HUES6 (cell line): Measurements from ENCODE around the gene TPO.

Experiments used
- H3K27ac ChIP-seq: 2 replicates; pipeline ENCODE4 v1.7.0; 2013; ENCODE audit warnings: low read depth, mild to moderate bottlenecking, low read length, inconsistent platforms
- H3K27me3 ChIP-seq: 2 replicates; pipeline ENCODE4 v1.6.1; 2013; ENCODE audit warnings: low read length; ENCODE audit not compliant: control insufficient read depth, insufficient read depth
- H3K36me3 ChIP-seq: 2 replicates; pipeline ENCODE4 v1.6.1; 2013; ENCODE audit warnings: low read length; ENCODE audit not compliant: control insufficient read depth, insufficient read depth
- H3K4me1 ChIP-seq: 2 replicates; pipeline ENCODE4 v1.6.1; 2013; ENCODE audit warnings: low read length; ENCODE audit not compliant: control insufficient read depth, insufficient read depth
- H3K4me3 ChIP-seq: 2 replicates; pipeline ENCODE4 v1.5.1; 2013; ENCODE audit warnings: low read depth, low read length
- H3K9ac ChIP-seq: one replicate; pipeline ENCODE4 v1.6.1; 2013; ENCODE audit warnings: mild to moderate bottlenecking, low read length
- H3K9me3 ChIP-seq: 2 replicates; pipeline ENCODE4 v1.6.1; 2013; ENCODE audit warnings: low read depth, low read length; ENCODE audit not compliant: control insufficient read depth, insufficient read depth

Gene TPO

GRCh38 chr2:1448009-1448408 is 34.7 kb downstream of the TPO start:
- no peak overlapping the region for H3K27ac ChIP-seq
- no peaks in the 10 kb centered on the region for H3K9me3 ChIP-seq
- H3K4me1 ChIP-seq: no peaks in the 10 kb centered on the region
- H3K4me3 ChIP-seq: no peak overlapping the region
- H3K9ac ChIP-seq: no peak overlapping the region
- peaks cover 15% of the 10 kb centered on the region; the same call in 1 of the 2 replicates for H3K27me3 ChIP-seq
- H3K36me3 ChIP-seq: no peaks in the 10 kb centered on the region

DNA sequence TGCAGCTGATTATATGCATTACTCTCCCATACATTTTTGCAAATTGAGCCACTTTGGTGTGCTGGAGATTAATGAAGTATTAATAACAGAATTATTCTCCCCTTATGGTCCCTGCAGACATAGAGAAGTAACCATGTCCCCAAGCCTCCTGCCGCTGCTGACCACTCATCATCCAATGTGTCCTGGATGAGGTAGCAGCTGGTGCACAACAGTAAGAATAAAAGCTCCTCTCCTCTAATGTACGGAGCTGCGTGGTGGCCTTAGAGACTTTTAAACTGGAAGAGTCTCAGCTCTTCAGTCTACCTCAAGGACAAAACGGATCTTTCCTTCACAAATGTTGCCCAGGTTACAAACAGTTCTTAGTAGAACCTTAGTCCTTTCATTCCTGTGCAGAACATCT is 37.7 kb downstream of the TPO start:
- Histone ChIP-seq H3K27ac (no peak overlapping the region), H3K36me3 (no peaks in the 10 kb centered on the region), H3K4me1 (no peaks in the 10 kb centered on the region), H3K4me3 (no peak overlapping the region), H3K9me3 (peaks cover 2% of the 10 kb centered on the region; the same call in 1 of the 2 replicates), H3K9ac (no peak overlapping the region), H3K27me3 (peaks cover 15% of the 10 kb centered on the region)

DNA sequence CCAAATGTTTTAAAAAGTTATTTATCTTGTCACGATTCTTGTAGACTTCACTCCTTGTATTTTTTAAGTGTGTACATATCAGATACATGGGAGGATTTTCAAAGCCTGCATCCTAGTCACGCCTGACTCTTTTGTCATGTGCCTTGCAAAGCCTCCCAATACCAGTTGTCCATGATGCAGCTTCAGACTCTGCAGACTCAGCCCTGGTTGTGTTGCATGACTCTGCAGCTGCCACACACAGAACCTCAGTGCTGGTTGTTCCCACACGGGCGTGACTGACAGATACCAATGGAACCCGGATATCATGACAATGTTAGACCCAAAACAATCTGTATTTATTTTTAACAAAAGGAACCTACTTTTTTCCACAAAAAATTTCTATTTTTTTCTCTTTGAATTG is 38.2 kb downstream of the TPO start:
- Histone ChIP-seq H3K9me3 (peaks cover 2% of the 10 kb centered on the region; the same call in 1 of the 2 replicates), H3K9ac (no peak overlapping the region), H3K4me1 (no peaks in the 10 kb centered on the region), H3K27ac (no peak overlapping the region), H3K36me3 (no peaks in the 10 kb centered on the region), H3K4me3 (no peak overlapping the region), H3K27me3 (peaks cover 15% of the 10 kb centered on the region)

- Histone ChIP-seq H3K36me3 (no peaks in the 10 kb centered on the region), H3K4me1 (no peaks in the 10 kb centered on the region), H3K27ac (no peak overlapping the region), H3K9ac (no peak overlapping the region), H3K27me3 (peaks cover 9% of the 10 kb centered on the region), H3K9me3 (peaks cover 8% of the 10 kb centered on the region), H3K4me3 (no peak overlapping the region)
These were observed 40.3 kb downstream of the TPO start for GRCh38 chr2:1453561-1453960.

DNA sequence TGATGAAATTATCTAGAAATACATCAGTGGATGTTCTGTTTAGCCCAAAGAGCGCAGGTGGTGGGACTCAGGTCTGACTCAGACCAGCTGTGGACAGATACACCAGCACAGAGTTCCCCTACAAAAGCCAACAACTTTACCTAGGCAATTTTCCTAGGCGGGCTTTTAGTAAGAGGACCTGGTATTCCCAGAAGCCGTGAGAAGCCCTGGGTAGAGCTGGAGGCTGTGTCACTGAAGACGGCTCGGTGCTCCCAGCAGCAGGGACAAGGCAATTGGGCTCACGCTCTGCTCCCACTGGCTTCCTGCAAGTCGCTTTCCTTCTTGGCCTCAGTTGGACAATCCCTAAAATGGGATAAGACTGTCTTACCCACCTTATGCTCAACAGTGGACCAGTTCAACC is 41.1 kb downstream of the TPO start:
- no peaks in the 10 kb centered on the region for H3K36me3 ChIP-seq
- H3K4me1 ChIP-seq: no peaks in the 10 kb centered on the region
- H3K27me3 ChIP-seq: peaks cover 7% of the 10 kb centered on the region

GRCh38 chr2:1455466-1455865 is 42.2 kb downstream of the TPO start:
- Histone ChIP-seq H3K9me3 (peaks cover 8% of the 10 kb centered on the region), H3K4me3 (no peak overlapping the region), H3K27me3 (no peaks in the 10 kb centered on the region; the same call in 1 of the 2 replicates), H3K36me3 (no peaks in the 10 kb centered on the region), H3K4me1 (no peaks in the 10 kb centered on the region), H3K9ac (no peak overlapping the region), H3K27ac (no peak overlapping the region)

More for the DNA sequence above, 41.1 kb downstream of the TPO start:
- Histone ChIP-seq H3K9me3 (peaks cover 8% of the 10 kb centered on the region), H3K27ac (no peak overlapping the region), H3K9ac (no peak overlapping the region), H3K4me3 (no peak overlapping the region)

- H3K36me3 ChIP-seq: no peaks in the 10 kb centered on the region
- H3K27me3 ChIP-seq: no peaks in the 10 kb centered on the region; the same call in 1 of the 2 replicates
- no peak overlapping the region for H3K27ac ChIP-seq
- H3K4me1 ChIP-seq: no peaks in the 10 kb centered on the region
- H3K9me3 ChIP-seq: peaks cover 8% of the 10 kb centered on the region
- no peak overlapping the region for H3K4me3 ChIP-seq
- no peak overlapping the region for H3K9ac ChIP-seq
These were observed 45.2 kb downstream of the TPO start for GRCh38 chr2:1458432-1458831.

DNA sequence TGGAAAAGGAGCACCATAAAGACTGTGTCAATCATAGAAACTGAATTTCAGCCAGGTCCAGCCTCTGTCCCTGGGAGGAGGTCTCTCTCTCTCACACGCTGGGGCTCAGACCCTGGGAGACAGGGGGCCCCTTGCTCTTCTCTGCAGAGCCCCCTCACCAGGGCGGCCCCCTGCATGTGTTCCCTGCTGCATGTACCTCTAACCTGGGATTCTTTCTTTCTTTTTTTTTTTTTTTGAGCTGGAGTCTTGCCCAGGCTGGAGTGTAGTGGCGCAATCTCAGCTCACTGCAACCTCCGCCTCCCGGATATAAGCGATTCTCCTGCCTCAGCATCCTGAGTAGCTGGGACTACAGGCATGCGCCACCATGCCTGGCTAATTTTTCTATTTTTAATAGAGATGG is 46.5 kb downstream of the TPO start:
- no peaks in the 10 kb centered on the region for H3K27me3 ChIP-seq
- no peak overlapping the region for H3K27ac ChIP-seq
- H3K9me3 ChIP-seq: peaks cover 8% of the 10 kb centered on the region
- no peaks in the 10 kb centered on the region for H3K36me3 ChIP-seq
- no peak overlapping the region for H3K9ac ChIP-seq
- H3K4me1 ChIP-seq: no peaks in the 10 kb centered on the region
- no peak overlapping the region for H3K4me3 ChIP-seq

DNA sequence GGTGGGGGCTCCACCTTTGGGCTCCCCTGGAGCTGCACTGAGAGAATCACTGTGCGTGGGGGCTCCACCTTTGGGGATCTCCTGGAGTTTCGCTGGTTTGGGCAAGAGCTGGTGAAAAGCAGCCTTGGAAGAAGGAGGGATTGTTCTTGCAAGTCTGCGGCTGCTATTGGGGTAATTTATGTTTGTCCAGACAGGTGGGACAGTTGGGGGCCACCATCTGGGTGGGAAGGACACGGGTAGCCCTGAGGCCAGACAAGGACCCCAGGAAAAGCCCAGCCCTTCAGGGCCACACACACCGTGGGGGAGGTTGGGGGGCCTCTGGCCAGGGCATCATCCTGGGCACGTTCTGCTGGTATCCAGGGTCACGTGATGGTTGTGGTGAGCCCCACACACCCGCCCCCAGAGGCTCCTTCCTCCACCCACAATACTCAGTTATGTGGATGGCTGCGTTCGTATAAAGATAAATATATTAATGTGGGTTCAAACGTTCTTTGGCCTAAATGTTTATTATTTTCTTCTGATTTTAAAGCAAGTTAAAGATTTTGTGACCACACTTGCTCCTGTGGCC is 47.7 kb downstream of the TPO start:
- Histone ChIP-seq H3K9me3 (peaks cover 6% of the 10 kb centered on the region; the same call in 1 of the 2 replicates), H3K4me3 (no peak overlapping the region), H3K9ac (no peak overlapping the region), H3K4me1 (no peaks in the 10 kb centered on the region), H3K27me3 (no peaks in the 10 kb centered on the region), H3K36me3 (no peaks in the 10 kb centered on the region), H3K27ac (no peak overlapping the region)

- Histone ChIP-seq H3K27me3 (no peaks in the 10 kb centered on the region), H3K9me3 (peaks cover 6% of the 10 kb centered on the region; the same call in 1 of the 2 replicates), H3K4me3 (no peak overlapping the region), H3K27ac (no peak overlapping the region), H3K9ac (no peak overlapping the region), H3K4me1 (no peaks in the 10 kb centered on the region), H3K36me3 (no peaks in the 10 kb centered on the region)
These were observed 48.5 kb downstream of the TPO start for GRCh38 chr2:1461507-1462390.

DNA sequence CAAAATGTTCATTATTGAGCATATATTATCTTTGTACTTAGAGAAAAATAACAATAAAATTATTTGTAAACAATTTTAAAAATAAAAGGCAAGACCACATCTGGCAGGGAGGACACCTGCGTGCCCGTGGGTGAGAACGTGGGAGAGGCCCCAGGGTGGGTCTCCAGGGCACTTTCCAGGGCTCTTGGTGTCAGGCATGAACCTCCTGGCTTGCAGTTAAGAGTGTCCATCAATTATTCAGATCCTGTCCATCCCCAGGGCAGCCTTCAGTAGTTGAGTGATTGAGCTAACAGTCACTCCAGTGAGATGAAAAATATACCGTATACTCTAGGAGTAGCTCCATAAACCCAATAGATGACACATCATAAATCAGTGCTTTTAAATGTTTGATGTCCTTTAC is 49.7 kb downstream of the TPO start:
- Histone ChIP-seq H3K4me1 (no peaks in the 10 kb centered on the region), H3K4me3 (no peak overlapping the region), H3K9me3 (peaks cover 2% of the 10 kb centered on the region; the same call in 1 of the 2 replicates), H3K36me3 (no peaks in the 10 kb centered on the region), H3K9ac (no peak overlapping the region), H3K27me3 (no peaks in the 10 kb centered on the region), H3K27ac (no peak overlapping the region)
